Trophoblast cell (in vitro differentiated cells and primary cell): ENCODE results near the gene GAS2L3.

Experiments
- DNase-seq, 2 donors: peaks; one replicate each; pipeline ENCODE4 v3.0.0-alpha.2; 2016
- H2AFZ ChIP-seq: 2 replicates; pipeline ENCODE4 v1.6.1; 2013; ENCODE audit warnings: low read length, moderate library complexity, mild to moderate bottlenecking; ENCODE audit not compliant: insufficient read depth, poor library complexity
- H2AK5ac ChIP-seq: 2 replicates; pipeline ENCODE4 v1.6.1; 2013; ENCODE audit warnings: mild to moderate bottlenecking, low read length
- H2BK120ac ChIP-seq: 2 replicates; pipeline ENCODE4 v1.6.1; 2013; ENCODE audit warnings: low read length, mild to moderate bottlenecking, moderate library complexity; ENCODE audit not compliant: insufficient read depth, poor library complexity
- H2BK12ac ChIP-seq: 2 replicates; pipeline ENCODE4 v1.6.1; 2013; ENCODE audit warnings: mild to moderate bottlenecking, low read length, moderate library complexity
- H2BK5ac ChIP-seq: 2 replicates; pipeline ENCODE4 v1.6.1; 2013; ENCODE audit warnings: low read length, low read depth, moderate library complexity, mild to moderate bottlenecking; ENCODE audit not compliant: poor library complexity
- H3K14ac ChIP-seq: 2 replicates; pipeline ENCODE4 v1.6.1; 2013; ENCODE audit warnings: mild to moderate bottlenecking, low read length
- H3K18ac ChIP-seq: 2 replicates; pipeline ENCODE4 v1.6.1; 2013; ENCODE audit warnings: mild to moderate bottlenecking, low read length
- H3K23ac ChIP-seq: 2 replicates; pipeline ENCODE4 v1.6.1; 2013; ENCODE audit warnings: low read length
- H3K27ac ChIP-seq: 2 replicates; pipeline ENCODE4 v1.5.1; 2013; ENCODE audit warnings: low read depth, mild to moderate bottlenecking, inconsistent platforms, low read length, moderate library complexity
- H3K27me3 ChIP-seq: 2 replicates; pipeline ENCODE4 v1.6.1; 2013; ENCODE audit warnings: inconsistent platforms, mild to moderate bottlenecking, low read length, moderate library complexity; ENCODE audit not compliant: insufficient read depth
- H3K36me3 ChIP-seq, 2 experiments: 1 replicate in 1 of 2; 2 replicates in 1 of 2; pipeline ENCODE4 v1.6.1; 2013; ENCODE audit warnings: low read length in 2 of 2, mild to moderate bottlenecking in 2 of 2, moderate library complexity in 1 of 2; ENCODE audit not compliant: insufficient read depth in 2 of 2, control insufficient read depth in 1 of 2
- H3K4ac ChIP-seq: 2 replicates; pipeline ENCODE4 v1.6.1; 2013; ENCODE audit warnings: low read depth, mild to moderate bottlenecking, low read length, moderate library complexity
- H3K4me1 ChIP-seq, 2 experiments: 1 replicate in 1 of 2; 2 replicates in 1 of 2; pipeline ENCODE4 v1.6.1; 2013; ENCODE audit warnings: low read length in 2 of 2, mild to moderate bottlenecking in 2 of 2, moderate library complexity in 1 of 2; ENCODE audit not compliant: insufficient read depth in 2 of 2, control insufficient read depth in 1 of 2
- H3K4me2 ChIP-seq: 2 replicates; pipeline ENCODE4 v1.6.1; 2013; ENCODE audit warnings: inconsistent platforms, mild to moderate bottlenecking, low read length, moderate library complexity
- H3K4me3 ChIP-seq: 2 replicates; pipeline ENCODE4 v1.5.1; 2013; ENCODE audit warnings: mild to moderate bottlenecking, low read depth, low read length, inconsistent platforms
- H3K79me1 ChIP-seq: one replicate; pipeline ENCODE4 v1.6.1; 2013; ENCODE audit warnings: low read length
- H3K79me2 ChIP-seq: 2 replicates; pipeline ENCODE4 v1.6.1; 2013; ENCODE audit warnings: low read length, mild to moderate bottlenecking; ENCODE audit not compliant: control insufficient read depth, insufficient read depth, poor library complexity
- H3K9ac ChIP-seq: 2 replicates; pipeline ENCODE4 v1.6.1; 2013; ENCODE audit warnings: mild to moderate bottlenecking, low read length
- H3K9me3 ChIP-seq: 2 replicates; pipeline ENCODE4 v1.6.1; 2013; ENCODE audit warnings: low read depth, mild to moderate bottlenecking, control low read depth, inconsistent platforms, low read length; ENCODE audit not compliant: insufficient read depth
- H4K12ac ChIP-seq: 2 replicates; pipeline ENCODE4 v1.6.1; 2013; ENCODE audit warnings: low read depth, mild to moderate bottlenecking, low read length, moderate library complexity
- H4K8ac ChIP-seq: 2 replicates; pipeline ENCODE4 v1.6.1; 2013; ENCODE audit warnings: low read depth, mild to moderate bottlenecking, low read length, moderate library complexity
- H4K91ac ChIP-seq: one replicate; pipeline ENCODE4 v1.6.1; 2013; ENCODE audit warnings: low read depth, mild to moderate bottlenecking, low read length, moderate library complexity
- WGBS: extraction: QIAGEN DNeasy Blood & Tissue Kit; methylation state at CpG from one replicate; pipeline ENCODE4 v1.1.7; 2013; ENCODE audit warnings: missing lambda C conversion rate; ENCODE audit not compliant: insufficient read length, insufficient coverage; ENCODE audit errors: extremely low coverage; 5-methylcytosine and 5-hydroxymethylcytosine counted together

The GAS2L3 gene

DNA sequence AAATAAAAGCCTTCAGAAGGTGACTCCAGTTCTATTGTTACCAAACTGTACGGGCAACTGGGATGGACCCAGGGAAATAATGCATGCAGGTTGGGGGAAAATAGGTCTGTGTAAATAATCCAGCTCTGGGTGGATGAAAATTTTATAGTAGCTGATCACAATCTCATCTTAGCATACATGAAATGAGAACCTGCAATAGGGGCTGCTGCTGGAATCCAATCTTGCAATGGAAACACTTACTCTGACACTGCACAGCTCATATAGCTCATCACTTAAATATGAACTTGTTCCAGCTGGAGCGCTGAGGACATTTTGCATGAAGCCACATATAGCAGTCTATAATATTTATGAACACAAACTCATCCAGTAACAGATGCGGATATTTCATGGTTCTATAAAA is 40.1 kb upstream of the GAS2L3 start:
- no peaks in the 10 kb centered on the region for H3K27me3 ChIP-seq
- no peaks in the 10 kb centered on the region for H3K79me1 ChIP-seq
- H3K27ac ChIP-seq = no peak overlapping the region
- no peak overlapping the region for H3K18ac ChIP-seq
- H2BK12ac ChIP-seq = no peak overlapping the region
- H3K79me2 ChIP-seq = no peaks in the 10 kb centered on the region
- no peaks in the 10 kb centered on the region for H3K36me3 ChIP-seq
- no peak overlapping the region for H3K23ac ChIP-seq
- H3K4me2 ChIP-seq = no peak overlapping the region
- no peak overlapping the region for H3K4me3 ChIP-seq
- H3K4me1 ChIP-seq = no peaks in the 10 kb centered on the region
- peak; percentile 58 to 83 for DNase-seq
- no peak overlapping the region for H2BK5ac ChIP-seq
- H3K9ac ChIP-seq = no peak overlapping the region
- H4K12ac ChIP-seq = no peak overlapping the region
- no peak overlapping the region for H2BK120ac ChIP-seq
- H4K91ac ChIP-seq = no peak overlapping the region
- no peak overlapping the region for H2AK5ac ChIP-seq
- no peak overlapping the region for H2AFZ ChIP-seq
- H3K9me3 ChIP-seq = no peaks in the 10 kb centered on the region
- H4K8ac ChIP-seq = no peak overlapping the region
- no peak overlapping the region for H3K14ac ChIP-seq
- no CpG with 5 or more reads among the region's 3 CpGs for WGBS
- H3K4ac ChIP-seq = no peak overlapping the region

DNA sequence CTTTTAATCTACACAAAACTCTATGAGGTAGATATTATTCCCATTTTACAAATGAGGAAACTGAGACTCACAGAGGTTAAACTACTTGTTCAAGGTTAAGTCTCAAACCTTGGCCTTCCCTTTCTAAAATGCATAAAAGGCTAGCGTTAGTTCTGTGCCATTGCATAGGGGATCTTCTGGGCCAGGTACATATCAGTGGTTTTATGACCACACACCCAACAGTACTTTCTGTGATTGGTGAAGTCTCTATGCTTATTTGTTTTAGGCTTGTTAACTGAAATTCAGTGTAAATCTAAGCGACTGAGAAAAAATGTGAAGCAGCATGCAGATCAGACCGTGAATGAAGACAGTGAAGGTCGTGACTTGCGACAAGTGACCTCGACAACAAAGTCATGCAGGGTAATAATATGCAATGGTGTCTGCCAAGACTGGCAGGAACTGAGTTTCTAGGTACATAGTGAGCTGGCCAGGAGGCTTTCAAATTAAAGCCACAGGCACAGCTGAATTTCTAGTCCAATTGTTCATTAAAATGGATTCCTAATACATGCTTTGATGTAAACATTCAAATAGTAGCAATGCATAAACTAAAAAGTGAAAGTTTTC is 38.8 kb upstream of the GAS2L3 start:
- no peak for DNase-seq
- Histone ChIP-seq H3K4me2 (no peak overlapping the region), H2BK5ac (no peak overlapping the region), H2BK120ac (no peak overlapping the region), H3K23ac (no peak overlapping the region), H3K79me1 (no peaks in the 10 kb centered on the region), H2BK12ac (no peak overlapping the region), H3K9ac (no peak overlapping the region), H3K18ac (no peak overlapping the region), H3K36me3 (no peaks in the 10 kb centered on the region), H2AK5ac (no peak overlapping the region), H3K9me3 (no peaks in the 10 kb centered on the region), H3K27ac (no peak overlapping the region), H3K27me3 (no peaks in the 10 kb centered on the region), H3K14ac (no peak overlapping the region), H4K12ac (no peak overlapping the region), H2AFZ (no peak overlapping the region), H3K4me3 (no peak overlapping the region), H3K4ac (no peak overlapping the region), H3K4me1 (no peaks in the 10 kb centered on the region), H4K91ac (no peak overlapping the region), H4K8ac (no peak overlapping the region), H3K79me2 (no peaks in the 10 kb centered on the region)
- no CpG with 5 or more reads among the region's 6 CpGs for WGBS

DNA sequence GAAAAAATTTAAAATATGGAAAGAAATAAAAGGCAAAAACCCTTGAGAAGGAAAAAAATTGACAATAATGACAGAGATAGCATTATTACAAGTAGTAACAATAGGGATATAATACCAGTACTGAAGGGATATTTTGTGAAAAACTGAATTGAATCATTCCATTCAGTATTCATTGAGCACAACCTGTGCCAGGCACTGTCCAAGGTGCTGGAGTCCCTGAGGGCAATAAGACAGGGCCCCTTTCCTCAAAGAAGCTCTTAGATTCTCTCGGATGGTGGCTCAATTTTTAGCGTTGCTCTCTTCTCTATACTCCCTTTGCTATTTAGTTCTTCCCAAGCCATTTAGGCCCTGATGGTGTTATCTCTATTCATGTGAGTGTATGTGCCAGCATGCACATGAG is 34.3 kb upstream of the GAS2L3 start:
- Histone ChIP-seq H4K8ac (no peak overlapping the region), H3K4me1 (no peaks in the 10 kb centered on the region), H2BK120ac (no peak overlapping the region), H3K9me3 (no peaks in the 10 kb centered on the region), H3K14ac (no peak overlapping the region), H3K79me1 (no peaks in the 10 kb centered on the region), H2BK12ac (no peak overlapping the region), H4K12ac (no peak overlapping the region), H2BK5ac (no peak overlapping the region), H3K23ac (no peak overlapping the region), H3K36me3 (no peaks in the 10 kb centered on the region), H2AFZ (no peak overlapping the region), H3K4me3 (no peak overlapping the region), H2AK5ac (no peak overlapping the region), H3K27ac (no peak overlapping the region), H3K4me2 (no peak overlapping the region), H4K91ac (no peak overlapping the region), H3K18ac (no peak overlapping the region), H3K4ac (no peak overlapping the region), H3K9ac (no peak overlapping the region), H3K27me3 (no peaks in the 10 kb centered on the region), H3K79me2 (no peaks in the 10 kb centered on the region)
- no CpG with 5 or more reads among the region's 2 CpGs for WGBS
- DNase-seq = peak in 1 of 2 donors; percentile 71

DNA sequence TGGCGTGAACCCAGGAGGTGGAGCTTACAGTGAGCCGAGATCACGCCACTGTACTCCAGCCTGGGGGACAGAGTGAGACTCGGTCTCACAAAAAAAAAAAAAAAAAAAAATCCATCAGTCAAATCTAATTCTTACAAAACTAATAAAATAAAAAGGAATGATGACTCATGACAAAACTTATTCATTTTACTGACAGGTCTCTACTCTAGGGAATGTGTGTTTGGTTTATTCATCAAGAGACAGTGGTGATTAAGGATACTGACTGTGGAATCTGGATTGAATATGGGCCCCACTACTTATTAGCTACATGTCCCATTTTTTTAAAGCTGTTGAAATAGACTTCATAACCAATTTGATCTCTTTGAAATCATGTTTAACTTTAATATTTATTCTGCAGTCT is 29.3 kb upstream of the GAS2L3 start:
- no peaks in the 10 kb centered on the region for H3K36me3 ChIP-seq
- no peak overlapping the region for H3K4me2 ChIP-seq
- no peak overlapping the region for H3K18ac ChIP-seq
- H2AK5ac ChIP-seq = no peak overlapping the region
- H3K23ac ChIP-seq = no peak overlapping the region
- DNase-seq = no peak
- no CpG with 5 or more reads among the region's 4 CpGs for WGBS
- H2BK12ac ChIP-seq = no peak overlapping the region
- H3K14ac ChIP-seq = no peak overlapping the region
- no peak overlapping the region for H2BK120ac ChIP-seq
- H3K79me2 ChIP-seq = no peaks in the 10 kb centered on the region
- H3K4me1 ChIP-seq = no peaks in the 10 kb centered on the region
- H3K4ac ChIP-seq = no peak overlapping the region
- H3K27me3 ChIP-seq = no peaks in the 10 kb centered on the region
- H3K4me3 ChIP-seq = no peak overlapping the region
- H3K27ac ChIP-seq = no peak overlapping the region
- H3K9ac ChIP-seq = no peak overlapping the region
- no peak overlapping the region for H2BK5ac ChIP-seq
- H4K12ac ChIP-seq = no peak overlapping the region
- no peaks in the 10 kb centered on the region for H3K79me1 ChIP-seq
- no peak overlapping the region for H2AFZ ChIP-seq
- no peaks in the 10 kb centered on the region for H3K9me3 ChIP-seq
- H4K91ac ChIP-seq = no peak overlapping the region
- no peak overlapping the region for H4K8ac ChIP-seq
